Activated T-cell treated with anti-CD3 and anti-CD28 coated beads for 1 hour (primary cell): ENCODE measurements around the gene PDCD2.
"Not testable (repeated sequence)": the region's sequence is repeated elsewhere in the genome, so short reads cannot be mapped to it uniquely, and the experiment has no call there.

Experiments
- DNase-seq: peaks from one replicate; pipeline ENCODE4 v3.0.0-alpha.2; 2020; ENCODE audit warnings: low read depth

The PDCD2 gene

DNA sequence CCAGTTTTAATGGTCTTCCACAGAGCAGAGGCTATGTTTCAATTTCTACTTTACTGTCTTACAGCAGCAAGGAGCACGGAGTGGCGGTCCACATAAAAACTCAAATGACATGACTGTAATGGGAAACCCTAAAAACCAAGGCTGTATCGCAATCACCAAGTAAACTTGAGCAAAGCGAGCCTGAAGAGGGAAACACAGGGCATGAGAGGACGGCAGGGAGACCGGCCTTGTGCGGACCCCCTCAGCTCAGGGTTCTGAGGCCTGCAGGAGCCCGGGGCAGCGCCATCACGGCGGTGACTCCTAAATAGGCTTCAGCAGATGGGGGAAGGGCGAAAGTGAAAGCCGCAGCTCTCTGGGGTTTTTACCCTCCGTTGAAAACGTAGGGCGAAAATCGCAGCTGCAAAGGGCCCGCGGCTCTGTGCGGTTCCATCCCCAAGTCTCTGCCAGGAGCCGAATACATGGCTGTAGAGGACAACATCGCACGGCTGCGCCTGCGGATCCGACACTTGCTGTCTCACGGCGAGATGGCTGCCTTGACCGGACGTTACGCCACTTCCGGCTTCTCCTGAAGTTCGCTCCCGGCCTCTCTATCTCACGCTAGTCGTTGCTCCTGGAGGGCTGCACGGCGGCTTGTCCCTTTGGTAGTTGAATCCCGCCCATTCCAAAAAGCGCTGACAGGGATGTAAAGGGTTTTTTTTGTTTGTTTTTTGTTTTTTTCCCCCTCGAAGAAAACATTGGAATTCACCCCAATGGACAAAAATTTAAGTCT lies 31.5 kb downstream of the PDCD2 start, which contains the start of gene PSMB1:
Gene PSMB1 (minus strand): TSS at position 543 of the 769 bp plus-strand sequence. CDS start 65 bp downstream, at position 478.
- DNase-seq: peak; percentile 63

DNA sequence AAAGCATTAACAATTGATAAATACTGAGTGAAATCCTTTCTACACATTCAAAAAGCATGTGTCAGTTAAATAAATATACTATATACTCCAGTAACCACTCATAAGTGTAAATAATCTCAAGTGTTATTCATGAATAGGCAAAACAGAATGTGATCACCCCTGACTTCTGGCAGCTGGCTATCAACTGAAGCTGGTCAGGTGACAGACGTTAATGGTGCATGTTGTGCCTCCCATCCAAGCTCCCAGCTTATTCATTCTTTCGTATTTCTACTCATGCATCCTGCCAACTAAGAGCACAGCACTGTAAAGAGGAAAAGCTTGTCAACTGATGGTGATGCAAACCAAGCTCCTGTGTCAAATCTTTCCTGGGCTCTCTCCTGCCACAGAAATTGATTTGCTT lies 39.0 kb downstream of the PDCD2 start:
- DNase-seq: no peak

DNA sequence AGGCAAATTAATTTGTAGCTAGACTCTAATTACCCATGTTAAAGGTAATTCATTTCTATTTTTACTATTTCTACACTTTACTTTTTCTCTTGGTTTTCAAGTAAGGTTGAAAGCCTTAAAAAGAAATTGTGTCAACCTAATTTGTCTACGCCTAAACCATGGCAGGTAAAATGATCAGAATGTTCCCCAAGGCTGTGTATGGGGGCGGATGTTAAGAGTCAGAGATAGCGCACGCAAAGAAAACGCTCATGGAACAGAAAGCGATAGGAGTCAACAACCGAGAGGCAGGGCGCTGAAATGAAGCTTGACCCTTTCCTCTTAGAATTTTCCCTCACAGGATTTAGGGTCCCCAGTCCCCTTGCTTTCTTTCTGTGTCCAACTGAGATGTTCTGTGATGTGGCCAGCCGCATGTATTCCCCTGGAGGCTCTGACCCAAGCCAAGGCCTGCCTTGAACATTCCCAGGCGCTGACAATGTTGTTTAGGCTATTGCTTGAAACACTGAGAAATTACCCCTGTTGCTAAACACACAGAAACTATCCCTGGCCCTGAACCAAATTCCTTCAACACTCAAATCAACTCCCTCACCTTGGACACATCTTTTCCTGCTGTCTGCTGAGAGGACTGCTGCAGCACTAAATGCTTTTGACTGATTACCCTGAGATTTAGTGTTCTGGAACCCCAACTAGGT lies 42.3 kb downstream of the PDCD2 start:
- DNase-seq: no peak

DNA sequence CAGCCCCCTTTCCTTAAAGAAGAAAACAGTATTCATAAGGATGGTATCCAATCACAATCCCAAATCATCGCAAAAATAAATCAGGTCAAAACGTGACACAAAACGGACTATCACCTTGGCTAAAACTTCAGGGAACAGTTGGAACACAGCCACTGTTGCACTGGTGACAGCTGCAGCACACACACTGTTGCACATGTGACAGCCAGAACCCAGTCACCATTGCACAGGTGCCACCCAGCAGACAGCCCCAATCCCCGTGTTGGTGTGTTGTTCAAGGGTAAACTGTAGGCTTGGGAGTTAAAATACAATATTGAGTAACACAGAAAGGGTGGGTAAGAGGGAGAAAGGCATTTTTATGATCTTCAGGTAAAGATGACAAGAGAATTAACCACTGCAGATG lies 47.1 kb downstream of the PDCD2 start:
- DNase-seq: no peak

DNA sequence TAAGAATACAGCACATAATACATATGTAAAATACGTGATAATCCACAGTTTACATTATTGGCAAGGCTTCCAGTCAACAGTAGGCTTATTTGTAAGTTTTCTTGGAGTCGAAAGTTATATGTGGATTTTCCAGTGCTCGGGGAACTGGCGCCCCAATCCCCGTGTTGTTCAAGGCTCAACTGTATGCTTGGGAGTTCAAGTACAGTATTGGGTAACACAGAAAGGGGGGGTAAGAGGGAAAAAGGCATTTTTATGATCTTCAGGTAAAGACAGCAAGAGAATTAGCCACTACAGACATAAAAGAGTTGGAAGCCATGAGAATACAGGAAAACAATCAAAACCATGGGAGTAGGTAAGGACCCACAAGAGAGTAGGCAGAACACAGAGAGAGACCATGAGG lies 47.8 kb downstream of the PDCD2 start:
- DNase-seq: no peak

DNA sequence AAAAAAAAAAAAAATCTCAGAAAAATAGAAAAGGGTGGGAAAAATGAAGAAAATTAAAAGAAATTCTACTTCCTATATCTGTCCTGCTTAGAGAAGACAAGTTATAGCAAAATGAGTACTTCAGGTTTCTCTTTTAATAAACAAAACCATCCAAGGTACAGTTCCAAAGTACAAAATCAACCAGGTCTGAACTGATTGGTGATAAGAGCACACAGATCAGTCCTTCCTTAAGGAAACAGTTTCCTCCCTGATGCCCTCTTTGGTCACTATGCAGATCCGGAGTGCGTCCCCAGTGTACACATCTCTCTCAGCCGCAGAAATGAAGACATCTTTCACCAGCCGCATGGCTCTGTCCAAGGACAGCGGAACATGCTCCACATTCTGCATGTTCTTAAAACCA lies 49.4 kb downstream of the PDCD2 start:
- DNase-seq: no peak

DNA sequence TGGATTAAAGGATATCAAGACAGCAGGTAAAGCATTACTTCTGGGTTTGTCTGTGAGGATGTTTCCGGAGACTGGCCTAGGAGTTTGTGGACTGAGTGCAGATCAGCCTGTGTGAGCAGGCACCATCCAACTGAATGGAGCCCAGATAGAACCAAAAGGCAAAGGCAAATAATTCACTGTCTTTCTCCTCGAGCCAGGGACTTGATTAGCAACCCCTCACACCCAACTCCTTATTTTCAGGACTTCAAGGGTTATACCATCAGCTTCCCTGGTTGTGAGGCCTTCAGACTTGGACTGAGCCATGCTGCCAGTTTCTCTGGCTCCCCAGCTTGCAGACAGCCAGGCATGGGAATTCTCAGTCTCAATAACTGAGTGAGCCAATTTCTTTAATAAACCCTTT lies 50.6 kb downstream of the PDCD2 start:
- DNase-seq: no peak

DNA sequence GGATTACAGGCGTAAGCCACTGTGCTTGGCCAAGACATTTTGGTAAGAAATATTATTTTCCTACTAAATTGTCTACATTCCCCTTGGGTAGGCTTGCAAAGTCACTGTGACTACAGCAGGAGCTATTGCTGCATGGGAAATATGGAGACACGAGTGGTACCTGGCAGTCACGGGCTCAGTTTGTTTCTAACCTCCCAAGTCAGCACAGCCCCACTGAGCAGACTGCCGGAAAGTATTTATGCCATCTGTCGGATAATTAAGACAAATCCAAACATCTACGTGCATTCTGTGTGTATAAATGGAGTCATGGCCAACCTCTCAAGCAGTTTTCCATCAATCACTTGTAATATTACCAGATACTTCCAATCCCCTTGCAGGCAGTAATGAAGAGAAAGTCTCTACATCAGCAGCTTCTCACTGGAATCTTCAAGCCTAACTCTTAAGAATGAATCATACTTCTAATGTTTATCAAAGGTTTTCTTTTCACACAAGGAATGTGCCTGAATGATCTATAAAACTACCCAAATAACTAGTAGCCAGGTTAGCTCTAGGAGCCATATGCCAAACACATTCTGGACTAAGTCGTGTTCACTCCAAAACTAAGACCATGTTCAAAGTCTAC lies 51.5 kb downstream of the PDCD2 start:
- DNase-seq: no peak

DNA sequence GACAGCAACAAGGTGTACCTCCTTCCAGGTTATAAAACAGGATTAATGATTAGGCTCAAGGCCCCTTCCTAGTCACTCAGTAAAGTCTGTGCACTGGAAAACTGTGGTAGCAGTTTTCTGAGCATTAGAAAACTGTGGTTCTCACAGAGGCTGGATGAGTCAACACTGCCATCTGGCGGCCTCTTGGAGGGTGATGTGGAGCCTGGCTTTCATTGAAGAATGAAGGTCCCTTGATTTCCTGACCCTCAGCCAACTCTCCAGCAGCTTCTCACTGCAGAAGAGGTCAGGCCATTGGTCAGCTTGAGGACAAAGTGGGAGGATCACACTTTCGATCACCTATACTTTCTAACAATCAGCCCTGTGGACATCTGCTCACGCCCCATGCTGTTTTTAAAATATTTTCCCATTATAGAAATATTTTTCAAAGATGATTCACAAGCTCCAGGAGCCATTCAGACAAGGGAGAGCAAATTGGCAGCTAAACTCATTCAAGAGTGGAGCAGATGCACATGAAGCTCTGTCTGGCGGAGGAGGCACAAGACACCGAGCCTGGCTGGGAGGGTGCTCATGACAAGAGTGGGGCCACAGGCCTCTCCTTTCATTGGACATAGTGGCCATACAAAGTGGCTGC lies 54.5 kb downstream of the PDCD2 start:
- peak; percentile 59 for DNase-seq

DNA sequence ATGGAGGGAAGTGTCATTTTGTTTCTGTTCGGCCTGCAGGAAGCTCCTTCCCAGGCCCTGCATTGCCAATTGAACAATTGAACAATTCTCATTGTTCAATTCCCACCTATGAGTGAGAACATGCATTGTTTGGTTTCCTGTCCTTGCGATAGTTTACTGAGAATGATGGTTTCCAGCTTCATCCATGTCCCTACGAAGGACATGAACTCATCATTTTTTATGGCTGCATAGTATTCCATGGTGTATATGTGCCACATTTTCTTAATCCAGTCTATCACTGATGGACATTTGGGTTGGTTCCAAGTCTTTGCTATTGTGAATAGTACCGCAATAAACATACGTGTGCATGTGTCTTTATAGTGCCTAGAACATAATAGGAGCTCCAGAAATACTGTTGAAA lies 56.4 kb downstream of the PDCD2 start:
- DNase-seq: not testable (repeated sequence)

DNA sequence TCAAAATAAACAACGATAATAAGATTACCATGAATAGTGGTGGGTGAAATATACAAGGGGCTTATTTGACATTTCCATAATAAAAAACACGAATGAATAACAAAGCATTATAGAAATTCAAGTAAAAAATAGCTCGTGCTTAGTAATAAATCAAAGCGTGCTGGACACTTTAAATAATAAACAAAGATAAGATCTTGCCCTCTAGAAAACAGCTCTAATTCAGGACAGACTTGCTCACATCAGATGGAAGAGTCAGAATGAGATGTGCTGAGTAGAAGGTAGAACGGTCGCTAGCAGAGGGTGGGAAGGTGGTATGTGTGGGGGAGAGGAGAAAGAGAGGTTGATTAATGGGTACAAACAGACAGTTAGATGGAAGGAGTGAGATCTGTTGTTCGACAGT lies 58.6 kb downstream of the PDCD2 start:
- DNase-seq: no peak
